ENCODE data around the gene ATP11A.

ATP11A gene

DNA sequence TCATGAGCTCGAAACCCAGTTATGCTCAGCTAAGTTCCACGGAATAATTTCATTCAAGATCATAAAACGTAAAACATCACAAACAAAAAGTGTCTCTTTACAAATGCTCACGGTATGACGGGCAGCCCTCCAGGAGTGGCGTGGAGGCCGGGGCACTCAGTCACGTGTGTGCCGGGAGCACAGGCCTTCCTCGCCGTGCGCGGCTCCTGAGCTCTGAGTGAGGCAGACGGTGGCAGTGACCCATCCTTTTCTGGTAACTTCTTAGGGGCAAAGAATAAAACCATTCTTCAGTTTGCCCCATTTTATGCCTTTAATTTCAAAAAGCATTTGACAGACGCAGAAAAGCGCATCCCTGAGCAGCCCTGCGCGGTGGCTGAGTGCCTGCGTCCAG, 72.8 kb downstream of the ATP11A start:
- DNase-seq: no peak

DNA sequence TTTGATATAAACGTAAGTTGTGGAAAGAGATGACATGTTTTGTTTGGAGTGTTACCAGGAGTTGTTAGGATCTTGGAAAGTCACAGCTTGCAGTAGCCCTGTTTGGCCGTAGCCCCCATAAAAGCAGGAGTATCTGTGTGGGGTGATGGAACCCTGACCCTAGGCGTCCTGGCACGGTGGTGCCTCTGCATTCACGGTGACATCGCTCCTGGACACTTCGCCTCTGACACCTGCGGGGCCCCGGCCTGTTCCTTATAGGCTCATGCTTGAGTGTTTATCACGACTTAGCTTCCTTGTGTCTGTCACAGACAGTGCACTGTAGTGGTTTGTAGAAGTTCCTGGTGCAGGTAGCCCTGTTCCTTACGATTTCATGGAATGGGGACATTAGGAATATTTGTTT, 74.2 kb downstream of the ATP11A start:
- no peak for DNase-seq

DNA sequence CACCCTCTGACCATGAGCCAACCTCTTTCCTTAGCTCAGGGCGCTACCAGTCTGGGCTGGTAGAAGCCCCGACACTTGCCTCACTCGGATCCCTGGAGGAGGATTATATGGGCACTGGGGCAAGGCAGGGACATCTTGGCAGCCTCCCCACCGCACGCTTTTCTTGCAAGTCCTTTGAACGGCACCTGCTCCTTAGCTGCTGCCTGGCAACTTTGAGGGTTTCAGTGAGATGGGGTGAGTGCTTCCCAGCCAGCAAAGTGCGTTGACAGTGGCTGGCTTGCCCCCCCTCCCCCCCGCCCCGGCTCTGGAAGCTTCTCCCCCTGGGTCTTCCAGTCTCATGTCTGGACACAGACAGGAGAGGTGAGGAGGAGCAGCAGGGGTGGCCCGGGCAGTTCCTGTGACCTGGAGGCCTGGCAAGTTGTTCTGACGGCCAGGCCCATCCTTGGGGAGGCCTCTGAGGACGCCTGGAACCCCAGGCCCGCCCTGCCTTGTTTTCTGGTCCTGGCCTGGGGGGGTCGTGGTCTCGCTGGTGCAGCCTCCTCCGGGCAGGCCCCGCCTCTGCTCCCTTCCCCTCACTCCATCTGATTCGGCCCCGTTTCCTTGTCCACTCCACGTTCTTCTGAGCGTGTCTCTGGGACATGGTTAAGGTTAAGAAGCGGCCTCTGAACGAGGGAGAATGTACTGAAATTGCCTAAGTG, 75.2 kb downstream of the ATP11A start:
- DNase-seq: no peak

- no peak for DNase-seq
Measured at GRCh38 chr13:112765731-112766130, 75.9 kb downstream of the ATP11A start.

DNA sequence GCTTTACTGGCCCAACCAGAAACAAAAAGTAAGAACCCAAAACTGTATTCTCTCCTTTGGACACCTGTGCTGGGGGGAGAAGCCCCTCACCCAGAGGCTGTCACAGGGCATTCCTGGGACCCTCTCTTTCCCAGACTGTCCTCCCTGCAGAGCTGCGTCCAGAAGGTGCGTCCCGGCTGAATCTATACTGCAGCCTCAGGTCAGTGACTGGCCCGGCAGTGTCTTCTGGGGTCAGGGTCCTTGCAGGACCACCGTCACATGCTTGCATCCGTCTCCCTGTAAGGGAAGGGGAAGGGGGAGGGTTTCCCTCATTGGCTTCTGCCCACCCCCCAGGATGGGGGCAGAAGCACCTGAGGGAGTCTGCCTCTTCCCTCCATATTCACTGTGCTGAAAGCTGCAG, 76.5 kb downstream of the ATP11A start:
- DNase-seq: no peak

- DNase-seq: no peak
Measured at GRCh38 chr13:112767506-112768471, 78.0 kb downstream of the ATP11A start.

DNA sequence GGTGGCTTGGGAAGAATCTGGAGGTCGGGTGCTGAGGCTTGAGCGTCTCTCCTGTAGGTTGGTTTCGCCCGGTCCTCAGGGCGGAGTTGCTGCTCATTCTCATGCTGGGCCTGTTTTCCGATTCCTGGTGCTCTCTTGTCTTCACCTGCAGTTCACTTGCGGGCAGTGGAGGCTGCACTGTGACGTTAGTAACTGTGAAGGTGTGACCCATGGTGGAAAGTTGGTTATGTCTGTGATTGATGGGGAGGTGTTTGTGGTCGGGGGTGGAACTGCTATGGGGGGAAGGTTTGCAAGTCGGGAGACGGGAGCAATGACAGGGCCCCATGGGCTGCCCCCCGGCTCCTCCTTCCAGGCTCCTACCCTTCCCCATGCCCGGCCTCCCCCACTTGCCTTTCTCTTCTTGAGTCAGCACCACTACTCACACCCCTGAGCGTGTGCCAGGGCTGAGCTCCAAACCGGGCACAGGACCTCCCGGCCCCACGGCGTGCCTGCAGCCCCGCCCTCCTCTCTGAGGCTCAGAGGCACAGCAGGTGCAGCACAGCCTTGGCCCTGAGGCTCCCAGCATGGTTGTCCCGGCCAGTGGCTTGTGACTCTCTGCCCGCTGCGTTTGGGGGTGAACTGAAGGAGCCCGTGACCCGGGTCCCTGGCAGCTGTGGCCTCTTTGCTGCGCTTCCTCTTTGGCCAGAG, 79.1 kb downstream of the ATP11A start:
- peak; percentile 35 for DNase-seq

GRCh38 chr13:112769615-112770014, 79.8 kb downstream of the ATP11A start:
- no peak for DNase-seq

DNA sequence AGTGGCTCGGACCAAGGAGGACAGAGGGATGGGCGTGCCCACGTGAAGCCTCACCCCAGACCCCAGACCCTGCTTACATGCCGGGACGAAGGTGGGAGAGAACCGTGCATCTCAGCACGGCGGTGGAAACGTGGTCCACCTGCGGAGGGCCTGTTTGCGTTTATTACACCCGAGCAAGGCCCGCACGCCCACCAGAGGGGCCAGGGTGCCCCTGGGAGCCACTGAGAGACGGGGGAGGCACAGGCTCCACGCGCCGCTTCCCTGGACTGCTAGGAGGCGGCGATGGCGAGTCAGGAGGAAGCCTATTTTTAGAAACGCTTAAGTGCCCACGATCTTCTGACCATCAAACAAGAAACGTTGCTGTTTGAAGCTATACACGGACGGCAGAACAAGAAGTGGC, 80.7 kb downstream of the ATP11A start:
- DNase-seq: no peak

- no peak for DNase-seq
Measured at GRCh38 chr13:112771139-112771876, 81.5 kb downstream of the ATP11A start.

GRCh38 chr13:112771877-112772538, 82.2 kb downstream of the ATP11A start:
- no peak for DNase-seq

DNA sequence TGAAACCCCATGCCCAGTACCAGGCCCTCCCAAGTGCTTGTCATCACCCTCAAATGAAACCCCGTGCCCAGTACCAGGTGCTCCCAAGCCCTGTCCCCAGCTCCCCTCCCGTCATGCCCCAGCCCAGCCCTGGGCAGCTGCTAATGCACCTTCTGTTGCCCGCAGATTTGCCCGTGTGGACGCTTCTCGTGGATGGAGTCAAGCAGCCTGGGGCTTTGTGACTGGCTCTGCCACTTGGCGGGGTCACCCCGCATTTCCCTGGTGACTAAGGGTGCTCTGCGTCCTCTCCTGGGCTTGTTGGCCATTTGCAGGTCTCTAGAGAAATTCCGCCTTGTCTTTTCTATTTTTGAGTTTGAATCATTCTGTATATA, 82.7 kb downstream of the ATP11A start:
- DNase-seq: no peak

GRCh38 chr13:112772929-112773328, 83.1 kb downstream of the ATP11A start:
- DNase-seq: no peak

DNA sequence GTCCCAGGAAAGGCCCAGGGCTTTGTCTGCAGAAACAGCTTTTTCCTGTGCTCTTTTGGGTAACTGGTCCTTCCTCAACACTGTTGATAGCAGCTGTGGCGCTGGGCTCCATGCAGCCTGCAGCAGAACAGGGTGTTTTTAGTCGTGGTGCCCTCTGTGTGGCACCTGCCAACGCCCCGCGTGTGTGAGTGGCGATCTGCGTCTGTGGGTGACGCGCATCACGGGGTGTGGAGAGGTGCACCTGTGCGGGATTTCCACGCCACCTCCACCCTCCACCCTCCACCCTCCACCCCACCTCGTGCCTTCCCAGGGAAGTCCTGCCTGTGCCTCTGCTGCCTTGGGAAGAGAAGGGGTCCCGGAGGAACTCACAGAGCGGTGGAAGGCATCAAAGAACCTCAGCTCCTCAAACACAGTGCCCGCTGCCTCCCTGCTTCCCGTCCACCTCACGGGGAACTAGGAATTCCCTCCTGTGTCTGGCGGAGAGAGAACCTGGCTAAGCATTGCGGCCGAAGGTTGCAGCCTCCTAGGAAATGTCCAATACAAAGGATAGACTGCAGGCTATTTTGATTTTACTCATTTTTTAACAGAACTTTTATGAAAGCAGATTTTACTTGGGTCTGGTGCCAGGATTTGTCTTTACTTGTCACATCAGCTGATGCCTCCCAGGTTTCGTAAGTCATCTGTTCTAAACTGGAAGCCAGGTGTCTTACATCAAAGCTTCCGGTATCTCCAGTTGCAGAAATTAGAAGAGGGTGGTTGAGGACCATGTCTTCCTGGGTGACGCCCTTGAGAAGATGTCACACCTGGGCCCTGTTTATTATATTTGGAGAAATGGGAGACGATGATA, 84.0 kb downstream of the ATP11A start:
- DNase-seq: no peak

GRCh38 chr13:112774448-112774792, 84.6 kb downstream of the ATP11A start:
- DNase-seq: no peak

DNA sequence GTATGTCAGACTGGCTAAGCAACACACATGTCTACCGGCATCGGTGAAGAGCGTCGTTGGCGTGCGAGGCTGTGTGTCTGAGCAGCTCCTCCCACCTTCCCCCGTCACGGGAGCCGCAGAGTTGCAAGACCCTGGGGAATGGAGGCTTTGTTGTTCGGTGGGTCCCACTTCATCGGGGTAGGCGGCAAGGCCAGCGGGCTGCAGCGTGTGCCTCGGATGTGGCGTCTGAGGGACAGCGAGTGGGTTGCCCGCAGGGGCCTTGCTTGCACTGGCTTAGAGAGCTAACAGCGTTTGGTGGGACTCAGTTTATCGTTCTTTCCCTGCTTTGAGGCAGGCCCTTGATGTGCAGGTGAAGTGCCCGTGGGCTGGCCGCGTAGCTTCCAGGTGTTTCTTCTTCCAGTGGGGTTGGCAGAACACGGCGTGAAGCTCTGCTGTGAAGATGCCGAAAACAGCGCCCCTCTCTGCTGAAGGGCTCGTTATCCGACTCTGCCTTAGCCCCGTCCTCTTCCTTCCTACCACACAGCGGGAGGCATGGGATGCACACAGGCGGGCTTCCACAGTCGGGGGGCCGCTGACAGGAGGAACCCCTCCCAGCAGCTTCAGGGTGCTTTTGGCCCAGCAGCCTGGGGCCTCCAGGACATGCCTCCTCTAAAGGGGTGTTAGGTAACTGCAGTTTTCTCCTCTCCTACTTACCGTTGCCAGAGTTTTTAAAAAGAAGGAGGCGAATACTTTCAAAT, 85.2 kb downstream of the ATP11A start:
- no peak for DNase-seq

GRCh38 chr13:112775791-112776279, 86.0 kb downstream of the ATP11A start:
- no peak for DNase-seq

- DNase-seq: no peak
Measured at GRCh38 chr13:112776354-112776753, 86.5 kb downstream of the ATP11A start.

DNA sequence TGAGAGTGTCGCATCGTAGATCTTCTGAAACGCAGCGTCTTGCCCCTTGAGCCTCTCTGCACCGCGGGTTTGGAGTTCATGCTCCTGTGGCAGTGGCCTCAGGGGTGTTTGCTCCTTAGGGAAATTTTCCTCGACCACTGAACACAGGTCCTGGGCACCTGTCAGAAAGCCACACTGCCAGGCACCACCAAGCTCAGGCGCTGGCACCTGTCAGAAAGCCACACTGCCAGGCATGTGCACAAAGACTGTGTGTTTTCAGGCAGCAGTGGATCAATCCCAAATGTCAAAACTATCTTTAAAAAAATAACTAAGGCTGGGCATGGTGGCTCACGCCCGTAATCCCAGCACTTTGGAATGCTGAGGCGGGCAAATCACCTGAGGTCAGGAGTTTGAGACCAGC, 87.1 kb downstream of the ATP11A start:
- no peak for DNase-seq

DNA sequence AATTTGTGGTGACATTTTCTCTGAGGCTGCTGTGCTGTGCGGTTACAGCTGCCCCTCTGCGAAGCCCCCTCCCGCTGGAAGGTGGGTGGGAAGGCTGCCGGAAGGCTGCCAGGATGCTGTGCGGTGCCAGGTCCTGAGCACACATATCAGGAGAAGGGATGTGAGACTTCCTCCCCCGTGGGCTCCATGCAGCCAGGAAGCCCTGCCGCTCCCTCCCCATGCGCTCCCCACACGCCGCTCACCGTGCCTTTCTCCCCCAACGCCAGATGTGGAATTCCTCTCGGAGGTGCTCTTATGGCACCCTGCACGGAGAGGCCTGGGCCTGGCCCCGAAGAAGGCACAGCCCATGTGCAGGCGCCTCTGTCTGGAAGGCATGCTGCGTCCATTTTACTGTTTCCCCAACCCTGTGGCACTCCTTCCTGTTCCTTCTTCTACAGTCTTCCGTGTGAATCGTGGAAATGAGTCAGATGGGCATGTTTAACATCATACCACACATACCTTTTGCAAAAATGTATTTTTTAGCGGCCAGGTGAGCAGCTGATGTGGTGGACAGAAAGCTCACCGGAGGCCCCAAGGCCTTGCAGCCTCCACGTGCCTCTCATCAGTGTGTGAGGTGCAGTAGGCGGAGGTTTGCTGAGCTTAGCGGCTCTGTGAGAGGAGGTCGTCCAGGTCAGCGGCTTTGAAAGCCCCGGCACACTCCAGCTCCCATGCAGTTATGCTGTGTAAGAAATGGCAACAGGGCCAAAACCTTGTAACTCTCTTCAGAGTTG, 88.0 kb downstream of the ATP11A start:
- DNase-seq: no peak

Measured in central memory CD4-positive, alpha-beta T cell (primary cell).